ENCODE results near the gene FBXL19.

- no peak for TF ChIP-seq POLR2A (IDR thresholded peaks at IDR 0.05; ENCODE audit: low read depth, low read length)
- no peak for TF ChIP-seq TAF1 (IDR thresholded peaks at IDR 0.05; ENCODE audit: low read depth, low read length)
- no peak for TF ChIP-seq POLR2AphosphoS5 (IDR thresholded peaks at IDR 0.05; ENCODE audit: low read depth, low read length)
- no peak for TF ChIP-seq POU2F2 (IDR thresholded peaks at IDR 0.05; ENCODE audit: low read depth, low read length)
Observed at GRCh38 chr16:30997725-30998711, 74.6 kb downstream of the FBXL19 start.
